NOMO-1 treated with DMSO at 0.1 percent for 48 hours (cell line): ENCODE data around the gene EN2.

Experiments used
- DNase-seq: peaks from one replicate; lab custom pipeline; 2025; ENCODE audit not compliant: unreplicated experiment; lab: John Stamatoyannopoulos, UW

The EN2 gene

GRCh38 chr7:155507576-155507975 is 49.6 kb downstream of the EN2 start:
- no peak for DNase-seq

DNA sequence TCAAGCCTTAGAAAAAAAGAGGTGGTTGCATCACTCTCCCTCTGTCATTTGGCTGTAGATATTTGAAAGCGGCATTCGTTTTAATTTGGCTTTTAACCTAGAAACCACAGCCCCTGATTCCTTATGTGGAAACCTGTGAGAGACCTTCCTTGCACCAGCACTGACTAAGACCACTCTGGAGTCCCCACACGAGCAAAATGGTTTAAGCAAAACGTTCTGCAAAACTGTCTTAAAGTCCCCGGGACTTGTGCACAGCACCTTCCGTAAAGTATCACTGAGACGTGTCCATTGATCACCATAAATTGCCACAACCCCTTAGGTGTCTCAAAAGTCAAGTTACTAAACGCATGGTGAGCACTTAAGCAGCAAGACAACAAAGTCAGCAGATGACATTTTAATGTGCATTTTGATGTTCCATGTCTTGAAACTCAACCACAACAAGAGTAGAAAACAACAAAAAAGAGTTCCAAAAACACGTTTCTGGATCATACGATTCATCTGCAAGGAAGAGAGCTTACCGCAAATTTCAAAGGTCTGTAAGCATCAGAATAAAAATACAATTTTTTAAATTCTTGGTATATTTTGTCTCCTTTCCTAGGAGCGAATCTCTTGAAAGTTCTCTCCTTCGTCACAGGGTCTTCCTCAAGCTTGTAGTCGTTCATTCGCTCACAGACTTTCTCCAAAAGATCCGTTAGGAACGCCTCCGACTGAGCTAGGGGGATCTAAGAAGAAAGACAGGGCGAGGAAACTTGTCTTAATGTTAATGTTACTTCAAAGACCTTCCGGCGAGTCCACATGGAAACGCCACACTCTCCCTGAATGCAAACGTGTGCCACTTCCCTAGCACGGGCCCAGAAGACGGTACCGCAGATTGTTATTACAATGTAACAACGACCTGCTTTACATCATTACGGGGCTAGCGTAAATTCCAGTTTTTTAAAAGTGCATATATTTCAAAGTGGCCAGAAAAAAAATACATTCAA is 50.7 kb downstream of the EN2 start:
- no peak for DNase-seq

DNA sequence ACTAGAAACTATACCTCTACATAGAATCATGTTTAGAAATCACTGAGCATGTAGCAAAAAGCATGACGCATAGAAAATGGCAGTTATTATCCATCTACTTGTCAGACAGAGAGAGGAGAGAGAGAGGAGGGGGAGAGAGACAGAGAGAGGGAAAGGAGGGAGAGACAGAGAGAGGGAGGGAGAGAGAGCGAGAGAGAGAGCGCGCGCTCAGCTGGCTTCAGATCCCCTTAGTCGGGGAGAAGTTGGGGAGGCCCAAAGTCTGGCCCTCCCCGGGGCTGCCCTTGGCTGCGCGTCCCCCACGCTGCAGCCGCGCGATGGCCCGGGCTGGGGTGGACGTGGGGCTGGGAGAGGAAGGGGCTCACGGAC is 51.4 kb downstream of the EN2 start:
- no peak for DNase-seq

DNA sequence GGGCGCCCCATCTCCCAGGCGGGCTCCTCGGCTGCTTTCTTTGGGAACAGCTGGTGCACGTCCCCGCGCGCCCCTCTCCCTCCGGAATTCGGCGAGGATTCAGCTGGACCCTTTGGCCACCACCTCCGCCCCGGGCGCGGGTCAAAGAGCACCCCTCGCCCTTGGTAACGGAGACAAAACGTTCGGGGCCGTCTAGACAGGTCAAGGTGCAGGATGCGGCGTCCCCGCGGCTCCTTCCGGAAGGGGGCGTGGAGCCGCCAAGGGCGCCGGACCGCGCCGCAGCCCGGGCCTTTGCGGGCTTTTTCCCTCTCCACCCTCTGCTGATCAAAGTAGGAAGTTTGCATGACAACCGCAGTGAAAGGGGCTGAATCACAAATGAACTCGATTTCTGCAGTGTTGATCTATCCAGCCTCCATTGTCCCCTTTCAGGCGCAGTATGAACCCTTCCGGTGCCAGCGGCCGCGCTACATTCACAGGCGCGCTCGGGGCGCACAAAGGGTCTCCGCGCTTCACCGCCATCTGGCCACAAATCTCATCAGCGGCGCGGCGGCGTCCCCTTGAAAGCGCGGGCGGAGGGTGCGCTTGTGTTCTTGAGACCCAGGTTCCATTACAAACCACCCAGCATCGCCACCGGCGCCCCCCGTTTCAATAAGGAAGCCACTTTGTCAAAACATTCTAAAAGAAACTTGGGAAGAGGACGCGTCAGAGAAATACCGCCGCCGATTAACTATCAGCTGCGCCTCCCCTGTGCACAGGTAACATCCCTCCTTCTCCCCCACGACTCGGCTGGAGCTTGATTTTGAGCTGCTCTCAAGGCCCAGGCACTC is 52.0 kb downstream of the EN2 start:
- DNase-seq = no peak

GRCh38 chr7:155510975-155511701 is 53.2 kb downstream of the EN2 start:
- DNase-seq = no peak

- DNase-seq = no peak
These were observed 53.7 kb downstream of the EN2 start for GRCh38 chr7:155511702-155511996.

GRCh38 chr7:155512246-155512887 is 54.4 kb downstream of the EN2 start:
- no peak for DNase-seq

DNA sequence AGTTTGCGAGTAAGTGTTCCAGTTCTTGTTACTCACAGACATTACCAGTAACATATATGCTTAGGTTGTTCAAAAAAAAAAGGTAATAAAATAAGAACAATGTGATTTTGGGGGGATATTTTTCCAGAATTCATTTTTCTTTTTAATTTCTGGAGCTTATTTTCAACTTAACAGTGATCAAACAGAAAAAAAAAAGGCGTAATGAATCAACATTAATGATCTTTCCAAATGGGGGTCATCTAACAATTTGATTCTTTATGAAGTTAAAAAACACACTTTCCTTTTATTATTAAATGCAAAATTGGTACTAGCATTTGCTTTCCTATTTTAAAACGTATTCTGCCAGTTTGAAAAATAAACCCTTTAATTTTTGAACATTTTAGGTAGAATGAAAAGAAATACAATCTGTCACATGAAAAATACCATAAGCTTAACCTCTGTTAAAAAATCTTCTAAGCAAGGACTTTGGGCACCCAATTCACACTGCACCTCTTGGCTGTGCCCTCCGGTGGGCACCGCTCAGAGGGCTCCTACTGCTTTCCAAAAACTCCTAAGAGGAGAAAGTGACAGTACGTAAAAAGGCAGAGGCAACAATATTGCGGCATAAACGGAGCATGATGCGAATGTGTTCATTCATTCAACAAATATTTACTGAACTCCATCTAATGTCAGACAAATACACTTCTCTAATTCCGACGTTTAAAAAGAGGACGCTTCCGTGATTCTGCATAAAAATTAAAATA is 55.8 kb downstream of the EN2 start:
- DNase-seq = no peak

GRCh38 chr7:155514296-155514695 is 56.4 kb downstream of the EN2 start:
- DNase-seq = no peak
